Parathyroid adenoma (tissue), 2 donors: ENCODE measurements around the gene ARHGAP1.

Experiments
- H2AFZ ChIP-seq: fragments of 300-600 bp; sonication (generic); one replicate; pipeline ENCODE4 v1.7.0; 2017; ENCODE audit warnings: antibody characterized with exemption, mild to moderate bottlenecking
- H3K27ac ChIP-seq: fragments of 300-600 bp; sonication (generic); one replicate; pipeline ENCODE4 v1.7.0; 2017
- H3K27me3 ChIP-seq: fragments of 300-600 bp; sonication (generic); one replicate; pipeline ENCODE4 v1.7.0; 2017; ENCODE audit warnings: low read length; ENCODE audit not compliant: control insufficient read depth, insufficient read depth
- H3K36me3 ChIP-seq: fragments of 300-600 bp; sonication (generic); one replicate; pipeline ENCODE4 v1.7.0; 2017; ENCODE audit warnings: low read length; ENCODE audit not compliant: control insufficient read depth, insufficient read depth
- H3K4me1 ChIP-seq: fragments of 300-600 bp; sonication (generic); one replicate; pipeline ENCODE4 v1.7.0; 2017; ENCODE audit warnings: control low read depth
- H3K4me2 ChIP-seq: fragments of 300-600 bp; sonication (generic); one replicate; pipeline ENCODE4 v1.7.0; 2017; ENCODE audit warnings: low read length
- H3K4me3 ChIP-seq: fragments of 300-600 bp; sonication (generic); one replicate; pipeline ENCODE4 v1.7.0; 2017; ENCODE audit warnings: low read depth, low read length
- H3K79me2 ChIP-seq: fragments of 300-600 bp; sonication (generic); one replicate; pipeline ENCODE4 v1.7.0; 2017; ENCODE audit warnings: control low read depth
- H3K9ac ChIP-seq: fragments of 300-600 bp; sonication (generic); one replicate; pipeline ENCODE4 v1.7.0; 2017; ENCODE audit warnings: mild to moderate bottlenecking
- H3K9me3 ChIP-seq: fragments of 300-600 bp; sonication (generic); one replicate; pipeline ENCODE4 v1.7.0; 2017; ENCODE audit warnings: low read length; ENCODE audit not compliant: control insufficient read depth
- CTCF ChIP-seq: fragments of 300-600 bp; sonication (generic); IDR thresholded peaks from one replicate; pipeline ENCODE4 v1.7.0; 2017; ENCODE audit warnings: antibody characterized with exemption, mild to moderate bottlenecking
- donor health status: primary hyperparathyroidism.

Gene ARHGAP1

DNA sequence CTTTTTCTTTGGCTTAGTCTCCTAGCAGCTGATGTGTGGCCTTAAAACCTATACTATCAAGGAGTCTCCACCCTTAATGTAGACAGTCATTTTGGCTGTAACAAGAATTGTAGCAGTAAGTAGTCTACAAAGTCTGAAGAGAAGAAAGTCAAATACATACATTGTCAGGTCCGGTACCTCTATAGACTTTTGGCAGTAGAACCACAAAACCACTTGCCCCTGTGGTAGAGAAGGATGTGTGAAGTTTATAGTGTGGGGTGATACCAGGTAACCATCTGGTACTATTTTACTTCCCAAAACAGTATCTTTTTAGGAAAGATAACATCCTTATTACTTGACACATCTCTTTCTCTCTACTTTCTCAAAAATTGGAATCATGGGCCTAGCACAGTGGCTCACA is 67.9 kb downstream of the ARHGAP1 start:
- H3K4me1 ChIP-seq: no peaks in the 10 kb centered on the region
- no peak overlapping the region for H3K9ac ChIP-seq
- TF ChIP-seq CTCF: no peak
- no peak overlapping the region for H2AFZ ChIP-seq
- no peak overlapping the region for H3K4me2 ChIP-seq
- H3K79me2 ChIP-seq: peaks cover 4% of the 10 kb centered on the region
- no peaks in the 10 kb centered on the region for H3K36me3 ChIP-seq
- no peak overlapping the region for H3K27ac ChIP-seq
- no peak overlapping the region for H3K4me3 ChIP-seq
- no peaks in the 10 kb centered on the region for H3K9me3 ChIP-seq
- H3K27me3 ChIP-seq: no peaks in the 10 kb centered on the region

DNA sequence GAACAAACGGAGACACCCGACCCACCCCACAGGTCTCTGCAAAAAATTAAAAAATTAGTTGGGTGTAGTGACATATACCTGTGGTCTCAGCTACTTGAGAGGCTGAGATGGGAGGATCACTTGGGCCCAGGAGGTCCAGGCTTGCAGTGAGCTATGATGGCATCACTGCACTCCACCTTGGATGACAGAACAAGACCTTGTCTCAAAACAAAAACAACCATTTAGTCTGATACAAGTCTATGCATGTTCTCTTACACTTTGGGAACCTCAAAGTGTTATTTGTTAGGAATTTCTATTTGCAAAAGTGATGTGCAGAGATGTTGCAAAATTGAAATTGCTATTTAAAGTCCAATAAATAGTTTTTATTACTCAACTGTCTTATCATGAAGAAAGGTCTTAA is 68.7 kb downstream of the ARHGAP1 start:
- Histone ChIP-seq H3K9ac (no peak overlapping the region), H3K27ac (no peak overlapping the region), H3K9me3 (no peaks in the 10 kb centered on the region), H3K27me3 (no peaks in the 10 kb centered on the region), H3K4me1 (no peaks in the 10 kb centered on the region), H2AFZ (no peak overlapping the region), H3K36me3 (no peaks in the 10 kb centered on the region), H3K4me3 (no peak overlapping the region), H3K4me2 (no peak overlapping the region), H3K79me2 (peaks cover 2% of the 10 kb centered on the region)
- TF ChIP-seq CTCF: no peak

DNA sequence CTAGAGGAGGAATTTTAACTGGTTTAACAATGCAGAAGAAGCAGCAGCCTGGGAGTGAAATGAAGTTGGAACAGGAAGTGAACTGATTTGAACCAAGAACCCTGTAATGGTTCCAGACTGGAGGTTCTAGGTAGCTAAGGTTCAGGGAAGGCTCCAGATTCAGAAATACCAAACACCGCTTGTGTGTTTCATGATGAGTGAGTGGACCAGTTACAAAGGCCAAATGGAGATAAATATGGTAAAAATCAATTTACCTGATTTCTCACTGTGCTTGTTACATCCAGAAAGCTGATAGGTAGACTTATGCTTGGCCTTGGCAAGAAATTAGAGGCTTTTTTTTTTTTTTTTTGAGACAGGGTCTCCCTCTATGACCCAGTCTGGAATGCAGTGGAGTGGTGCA is 70.2 kb downstream of the ARHGAP1 start:
- no peaks in the 10 kb centered on the region for H3K27me3 ChIP-seq
- H3K9ac ChIP-seq: no peak overlapping the region
- no peak overlapping the region for H3K27ac ChIP-seq
- H3K4me2 ChIP-seq: no peak overlapping the region
- H3K4me1 ChIP-seq: no peaks in the 10 kb centered on the region
- H2AFZ ChIP-seq: no peak overlapping the region
- TF ChIP-seq CTCF: no peak
- H3K9me3 ChIP-seq: no peaks in the 10 kb centered on the region
- H3K36me3 ChIP-seq: no peaks in the 10 kb centered on the region
- peaks cover 9% of the 10 kb centered on the region for H3K79me2 ChIP-seq
- H3K4me3 ChIP-seq: no peak overlapping the region

DNA sequence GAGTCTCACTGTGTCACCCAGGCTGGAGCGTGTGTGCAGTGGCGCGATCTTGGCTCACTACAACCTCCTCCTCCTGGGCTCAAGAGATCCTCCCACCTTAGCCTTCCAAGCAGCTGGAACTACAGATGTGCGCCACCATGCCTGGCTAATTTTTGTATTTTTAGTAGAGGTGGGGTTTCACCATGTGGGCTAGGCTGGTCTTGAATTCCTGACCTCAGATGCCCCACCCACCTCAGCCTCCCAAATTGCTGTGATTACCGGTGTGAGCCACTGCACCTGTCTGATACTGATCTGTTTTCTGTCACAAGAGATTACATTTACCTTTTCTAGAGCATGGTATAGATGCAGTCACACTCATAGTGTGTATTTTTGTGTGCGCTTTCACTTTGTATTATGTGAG is 71.5 kb downstream of the ARHGAP1 start:
- no peak for TF ChIP-seq CTCF
- Histone ChIP-seq H2AFZ (no peak overlapping the region), H3K4me1 (no peaks in the 10 kb centered on the region), H3K27ac (no peak overlapping the region), H3K36me3 (no peaks in the 10 kb centered on the region), H3K79me2 (peaks cover 12% of the 10 kb centered on the region), H3K4me3 (no peak overlapping the region), H3K27me3 (no peaks in the 10 kb centered on the region), H3K4me2 (no peak overlapping the region), H3K9me3 (no peaks in the 10 kb centered on the region), H3K9ac (no peak overlapping the region)
